ENCODE results near the gene TOP3B.

TOP3B gene, protein sequence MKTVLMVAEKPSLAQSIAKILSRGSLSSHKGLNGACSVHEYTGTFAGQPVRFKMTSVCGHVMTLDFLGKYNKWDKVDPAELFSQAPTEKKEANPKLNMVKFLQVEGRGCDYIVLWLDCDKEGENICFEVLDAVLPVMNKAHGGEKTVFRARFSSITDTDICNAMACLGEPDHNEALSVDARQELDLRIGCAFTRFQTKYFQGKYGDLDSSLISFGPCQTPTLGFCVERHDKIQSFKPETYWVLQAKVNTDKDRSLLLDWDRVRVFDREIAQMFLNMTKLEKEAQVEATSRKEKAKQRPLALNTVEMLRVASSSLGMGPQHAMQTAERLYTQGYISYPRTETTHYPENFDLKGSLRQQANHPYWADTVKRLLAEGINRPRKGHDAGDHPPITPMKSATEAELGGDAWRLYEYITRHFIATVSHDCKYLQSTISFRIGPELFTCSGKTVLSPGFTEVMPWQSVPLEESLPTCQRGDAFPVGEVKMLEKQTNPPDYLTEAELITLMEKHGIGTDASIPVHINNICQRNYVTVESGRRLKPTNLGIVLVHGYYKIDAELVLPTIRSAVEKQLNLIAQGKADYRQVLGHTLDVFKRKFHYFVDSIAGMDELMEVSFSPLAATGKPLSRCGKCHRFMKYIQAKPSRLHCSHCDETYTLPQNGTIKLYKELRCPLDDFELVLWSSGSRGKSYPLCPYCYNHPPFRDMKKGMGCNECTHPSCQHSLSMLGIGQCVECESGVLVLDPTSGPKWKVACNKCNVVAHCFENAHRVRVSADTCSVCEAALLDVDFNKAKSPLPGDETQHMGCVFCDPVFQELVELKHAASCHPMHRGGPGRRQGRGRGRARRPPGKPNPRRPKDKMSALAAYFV

DNA sequence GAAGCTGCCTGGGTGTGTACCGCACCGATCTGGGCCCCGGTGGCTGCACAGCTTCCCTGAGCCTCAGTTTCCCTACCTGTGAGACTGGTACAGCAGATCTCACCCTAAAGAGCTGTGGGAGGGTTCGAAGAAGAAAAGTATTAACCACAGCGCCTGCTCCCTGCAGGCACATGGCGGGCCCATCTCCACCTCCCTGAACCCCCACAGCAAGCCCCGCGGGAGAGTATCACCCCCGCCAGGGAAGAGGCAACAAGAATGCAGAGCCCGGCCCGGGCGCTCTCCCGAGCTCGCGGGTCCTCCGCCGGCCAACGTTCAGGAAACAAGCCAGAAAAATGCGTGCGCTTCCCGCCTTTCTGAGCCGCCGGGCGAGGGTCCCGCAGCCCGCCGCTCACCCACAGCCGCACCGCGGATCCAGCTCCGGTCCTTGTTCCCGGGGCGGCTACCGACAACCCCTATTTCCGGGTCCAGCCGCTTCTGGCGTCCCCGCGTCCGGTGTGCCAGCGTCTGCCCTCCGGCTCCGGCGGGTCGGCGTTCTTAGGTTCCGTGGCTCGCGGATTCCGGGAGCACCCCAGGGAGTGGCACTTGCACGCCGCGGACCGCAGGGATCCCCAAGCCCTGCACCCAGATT lies at the start of gene TOP3B:
TOP3B (minus strand) TSS at position 450 of the 628 bp plus-strand sequence. CDS start 7,078 bp downstream, outside the sequence.
- DNase-seq (ENCODE audit: low spot score), result peak; percentile 81

DNA sequence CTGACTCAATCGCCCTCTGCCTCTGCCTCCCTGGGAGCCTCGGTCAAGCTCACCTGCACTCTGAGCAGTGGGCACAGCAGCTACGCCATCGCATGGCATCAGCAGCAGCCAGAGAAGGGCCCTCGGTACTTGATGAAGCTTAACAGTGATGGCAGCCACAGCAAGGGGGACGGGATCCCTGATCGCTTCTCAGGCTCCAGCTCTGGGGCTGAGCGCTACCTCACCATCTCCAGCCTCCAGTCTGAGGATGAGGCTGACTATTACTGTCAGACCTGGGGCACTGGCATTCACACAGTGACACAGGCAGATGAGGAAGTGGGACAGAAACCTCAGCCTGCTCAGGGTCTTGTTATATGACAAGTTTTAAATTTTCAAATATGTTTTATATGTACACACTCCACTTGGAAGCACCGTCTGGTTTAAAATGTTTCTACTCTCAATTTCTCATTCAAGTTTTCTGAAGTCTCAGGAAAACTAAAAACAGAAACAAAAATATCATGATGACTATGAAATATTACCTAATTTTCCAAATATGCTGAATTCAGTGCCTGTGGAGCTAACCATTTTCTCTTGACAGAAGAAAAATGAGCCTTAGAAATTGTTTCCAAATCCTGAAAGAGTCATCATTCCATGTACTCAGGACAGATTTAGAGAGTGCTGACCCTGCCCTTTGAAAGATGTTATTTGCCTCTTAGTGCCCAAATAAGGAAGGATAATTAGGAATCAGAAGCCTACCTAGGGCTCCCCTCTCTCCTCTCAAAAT lies 48.8 kb upstream of the TOP3B start:
- DNase-seq (ENCODE audit: low spot score), result peak; percentile 24

DNA sequence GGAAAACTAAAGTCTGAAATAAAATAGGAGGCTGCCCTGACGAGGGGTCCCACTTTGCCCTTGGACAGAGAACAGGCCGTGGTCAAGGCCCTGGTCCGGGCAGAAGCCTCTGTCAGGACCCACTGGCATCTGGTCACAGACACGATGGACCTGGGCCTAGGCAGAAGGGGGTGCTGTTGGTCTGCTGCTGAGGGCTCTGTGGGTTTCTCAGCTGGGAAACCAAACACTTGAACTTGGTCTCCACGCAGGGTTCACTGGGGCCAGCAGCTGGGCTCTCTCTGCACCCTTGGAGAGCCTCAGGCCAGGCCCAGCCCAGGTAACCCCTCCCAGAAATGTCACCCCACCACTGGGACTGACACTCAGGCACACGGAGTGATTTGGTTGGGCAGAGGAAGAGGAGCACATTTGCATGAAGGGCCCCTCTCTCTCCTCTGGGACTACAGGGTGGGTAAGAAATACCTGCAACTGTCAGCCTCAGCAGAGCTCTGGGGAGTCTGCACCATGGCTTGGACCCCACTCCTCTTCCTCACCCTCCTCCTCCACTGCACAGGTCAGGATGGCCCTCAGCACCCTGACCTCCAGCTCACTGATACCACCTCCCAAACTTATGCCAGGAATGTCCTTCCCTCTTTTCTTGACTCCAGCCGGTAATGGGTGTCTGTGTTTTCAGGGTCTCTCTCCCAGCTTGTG lies 48.1 kb upstream of the TOP3B start:
- DNase-seq (ENCODE audit: low spot score), result peak; percentile 66

DNA sequence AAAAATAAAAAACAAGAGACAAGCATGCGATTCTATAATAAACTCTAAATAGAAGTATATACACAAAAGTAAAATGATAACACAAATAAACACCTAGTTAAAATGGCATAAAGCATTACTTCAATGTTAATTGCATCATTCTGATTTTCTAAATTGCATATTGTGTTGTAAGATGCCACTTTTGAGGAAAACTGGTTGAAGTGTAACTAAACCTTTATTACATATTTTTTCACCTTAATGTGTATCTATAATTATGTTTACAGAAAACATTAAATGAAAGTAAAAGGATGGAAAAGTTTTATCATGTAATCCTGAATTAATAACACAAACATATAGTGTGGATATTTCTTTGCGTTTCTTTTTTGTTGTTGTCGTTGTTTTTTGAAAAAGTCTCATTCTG lies 45.4 kb upstream of the TOP3B start:
- no peak for DNase-seq (ENCODE audit: low spot score)

DNA sequence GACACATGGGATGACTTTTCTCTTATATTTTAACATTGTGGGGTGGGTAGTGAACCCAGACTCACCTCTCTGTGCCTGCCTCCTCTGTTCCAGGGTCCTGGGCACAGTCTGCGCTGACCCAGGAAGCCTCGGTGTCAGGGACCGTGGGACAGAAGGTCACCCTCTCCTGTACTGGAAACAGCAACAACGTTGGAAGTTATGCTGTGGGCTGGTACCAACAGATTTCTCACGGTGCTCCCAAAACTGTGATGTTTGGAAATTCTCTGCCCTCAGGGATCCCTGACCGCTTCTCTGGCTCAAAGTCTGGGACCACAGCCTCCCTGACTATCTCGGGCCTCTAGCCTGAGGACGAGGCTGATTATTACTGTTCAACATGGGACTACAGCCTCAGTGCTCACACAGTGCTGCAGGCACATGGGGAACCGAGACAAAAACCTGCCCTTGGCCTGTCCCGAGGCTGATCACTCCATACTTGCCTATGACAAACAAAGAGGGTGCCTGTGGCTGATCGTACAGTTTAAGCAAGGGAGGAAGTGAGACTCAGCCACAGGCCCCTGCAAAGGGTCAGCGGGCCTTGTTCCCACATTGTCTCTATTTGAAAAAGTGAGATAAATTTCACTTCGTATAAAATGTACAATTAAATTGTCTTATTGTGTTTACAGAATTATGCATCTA lies 43.7 kb upstream of the TOP3B start:
- DNase-seq (ENCODE audit: low spot score), result no peak

DNA sequence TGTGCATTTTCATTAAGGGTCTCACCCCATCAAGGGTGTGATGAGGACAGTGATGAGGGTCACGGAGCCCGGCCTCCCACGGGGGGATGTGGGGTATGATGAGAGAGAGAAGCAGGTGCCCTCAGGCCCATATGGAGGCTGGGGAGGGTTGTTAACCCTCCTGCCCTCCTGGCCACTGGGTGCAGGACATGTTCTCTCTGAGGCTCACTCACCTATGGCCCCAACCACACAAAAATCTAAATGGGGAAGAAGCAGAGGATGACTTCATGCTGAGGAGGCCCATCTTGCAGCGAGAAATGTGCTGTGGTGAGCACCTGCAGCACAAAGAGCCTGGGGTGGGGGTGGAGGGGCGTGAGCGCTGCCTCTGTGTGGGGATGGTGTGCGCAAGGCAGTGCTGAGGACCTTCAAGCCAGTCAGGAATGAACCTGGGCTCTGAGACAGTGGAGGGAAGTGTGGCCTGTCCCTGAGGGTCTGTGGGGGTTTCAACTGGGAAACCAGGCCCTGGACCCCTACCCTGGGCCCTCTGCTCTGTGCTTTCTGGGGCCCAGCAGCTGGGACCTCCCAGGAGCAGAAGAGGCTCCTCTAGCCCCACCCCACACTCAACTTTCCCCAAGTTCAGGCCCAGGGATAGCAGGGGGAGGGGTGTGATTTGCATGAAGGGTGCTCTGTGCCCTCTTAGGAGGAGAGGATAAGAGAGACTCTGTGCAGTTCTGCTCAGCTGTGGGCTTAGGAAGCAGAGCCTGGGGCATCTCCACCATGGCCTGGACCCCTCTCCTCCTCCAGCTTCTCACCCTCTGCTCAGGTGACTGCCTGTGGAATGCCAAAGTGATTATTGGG lies 43.0 kb upstream of the TOP3B start:
- DNase-seq (ENCODE audit: low spot score), result no peak

DNA sequence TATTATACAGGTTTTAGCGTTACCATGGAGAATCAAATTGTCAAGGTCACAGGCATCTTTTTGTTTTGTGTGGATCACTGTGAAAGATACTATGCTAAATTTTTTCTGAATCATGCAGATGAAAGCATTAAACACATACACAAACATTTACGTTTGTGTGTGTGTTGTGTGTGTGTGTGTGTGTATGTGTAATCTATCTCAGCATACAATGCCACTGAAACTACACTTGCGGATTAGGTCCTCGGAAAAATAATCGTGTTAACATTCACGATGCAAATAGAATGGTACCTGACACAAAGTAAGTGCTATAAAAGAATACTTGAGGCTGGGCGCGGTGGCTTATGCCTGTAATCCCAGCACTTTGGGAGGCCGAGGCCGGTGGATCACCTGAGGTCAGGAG lies 41.9 kb upstream of the TOP3B start:
- no peak for DNase-seq (ENCODE audit: low spot score)

DNA sequence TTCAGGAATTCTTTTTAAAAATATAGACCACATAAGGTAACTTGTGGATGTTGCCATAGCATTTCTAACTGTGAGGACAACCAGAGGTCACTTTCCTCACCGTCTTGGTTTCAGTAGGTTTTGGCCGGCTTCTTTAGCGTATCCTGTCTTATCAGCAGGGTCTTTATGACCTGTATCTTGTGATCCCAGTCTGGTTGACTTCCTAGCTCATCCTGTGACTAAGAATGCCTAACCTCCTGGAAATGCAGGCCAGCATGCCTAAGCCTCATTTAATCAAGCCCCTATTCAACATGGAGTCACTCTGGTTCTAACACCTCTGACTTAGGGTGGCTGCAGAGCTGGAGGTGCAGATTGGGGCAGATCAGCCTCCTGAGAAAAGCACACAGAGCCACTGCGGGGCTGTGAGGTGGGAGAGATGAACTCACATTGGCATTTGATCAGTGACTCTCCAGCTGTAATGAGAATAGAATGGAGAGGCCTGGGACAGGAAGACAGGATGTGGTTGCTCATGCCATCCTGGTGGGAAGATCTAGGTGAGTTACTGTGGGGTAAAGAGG lies 41.1 kb upstream of the TOP3B start:
- no peak for DNase-seq (ENCODE audit: low spot score)

DNA sequence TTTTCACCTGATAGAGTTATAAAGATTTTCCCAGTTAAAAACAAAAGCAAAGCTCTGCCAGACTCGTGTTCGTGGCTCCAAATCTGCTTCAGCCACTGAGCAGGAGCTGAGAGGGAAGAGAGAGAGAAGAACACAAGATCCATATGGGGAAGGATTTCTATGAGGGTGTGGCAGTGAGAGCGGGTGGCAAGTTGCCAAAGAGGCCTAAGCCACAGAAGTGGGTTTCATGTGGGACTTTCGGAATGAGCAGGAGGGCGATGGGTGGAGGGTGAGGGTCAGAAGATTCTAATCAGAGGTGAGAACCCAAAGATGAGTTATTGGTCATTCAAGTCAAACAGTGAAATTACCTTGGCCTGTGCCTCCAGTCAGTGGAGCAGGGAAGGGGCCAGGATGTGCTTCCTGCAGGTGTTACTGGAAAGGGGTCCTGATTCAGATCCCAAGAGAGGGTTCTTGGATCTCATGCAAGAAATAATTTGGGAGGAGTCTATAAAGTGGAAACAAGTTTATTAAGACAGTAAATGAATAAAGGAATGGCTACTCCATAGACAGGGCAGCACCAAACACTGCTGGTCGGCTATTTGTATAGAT lies 40.5 kb upstream of the TOP3B start:
- no peak for DNase-seq (ENCODE audit: low spot score)

DNA sequence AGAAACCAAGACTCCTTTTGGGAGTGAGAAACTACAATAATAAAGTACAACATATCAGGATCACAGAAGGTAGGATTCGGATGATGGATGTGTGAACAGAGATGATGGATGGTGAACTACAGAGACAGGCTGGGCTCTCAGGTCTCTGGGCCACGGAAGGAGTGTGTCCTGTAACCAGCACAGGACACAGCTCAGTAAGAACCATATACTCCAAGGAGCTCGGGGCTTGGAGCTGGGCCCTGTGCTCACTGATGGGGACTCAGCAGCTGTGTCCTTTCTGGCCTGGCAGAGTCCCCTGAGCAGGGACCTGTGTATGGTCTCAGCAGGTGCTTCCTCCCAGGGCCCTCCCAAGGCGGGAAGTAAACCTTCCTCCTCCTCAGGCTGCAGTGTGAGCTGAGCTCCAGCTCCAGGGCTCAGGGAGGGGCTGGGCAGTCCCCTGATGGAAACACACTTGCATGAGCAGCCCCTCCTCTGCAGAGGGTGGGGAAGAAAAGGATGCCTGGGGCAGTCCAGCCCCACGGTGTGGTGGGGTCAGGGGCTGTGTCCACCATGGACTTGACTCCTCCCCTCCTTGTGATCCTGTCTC lies 39.8 kb upstream of the TOP3B start:
- DNase-seq (ENCODE audit: low spot score), result no peak

DNA sequence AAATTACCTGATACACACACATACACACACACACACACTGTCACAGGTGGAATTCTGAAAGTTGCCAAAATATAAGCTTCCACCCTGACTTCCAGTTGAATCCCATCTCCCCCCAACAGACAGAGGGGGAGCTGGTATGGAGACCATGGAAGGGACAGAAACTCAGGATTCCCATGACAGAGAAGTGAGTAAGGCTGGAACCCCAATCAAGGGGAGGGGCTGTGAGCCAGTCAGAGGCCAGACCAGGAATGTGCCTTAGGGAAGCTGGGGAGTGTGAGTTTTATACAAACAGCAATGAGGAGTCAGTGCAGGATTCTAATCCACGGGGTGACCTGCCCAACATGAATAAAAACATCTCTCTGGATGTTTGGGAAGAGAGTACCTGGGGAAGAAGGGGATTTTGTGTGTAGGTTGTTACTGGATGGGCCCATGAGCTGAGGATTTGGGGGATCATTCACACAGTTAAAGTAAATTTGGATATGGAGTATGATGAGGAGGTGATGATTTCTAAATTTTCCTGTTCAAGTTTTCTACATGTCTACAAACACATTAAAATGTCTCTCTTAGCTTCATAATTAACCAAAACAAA lies 38.7 kb upstream of the TOP3B start:
- DNase-seq (ENCODE audit: low spot score), result peak; percentile 23

DNA sequence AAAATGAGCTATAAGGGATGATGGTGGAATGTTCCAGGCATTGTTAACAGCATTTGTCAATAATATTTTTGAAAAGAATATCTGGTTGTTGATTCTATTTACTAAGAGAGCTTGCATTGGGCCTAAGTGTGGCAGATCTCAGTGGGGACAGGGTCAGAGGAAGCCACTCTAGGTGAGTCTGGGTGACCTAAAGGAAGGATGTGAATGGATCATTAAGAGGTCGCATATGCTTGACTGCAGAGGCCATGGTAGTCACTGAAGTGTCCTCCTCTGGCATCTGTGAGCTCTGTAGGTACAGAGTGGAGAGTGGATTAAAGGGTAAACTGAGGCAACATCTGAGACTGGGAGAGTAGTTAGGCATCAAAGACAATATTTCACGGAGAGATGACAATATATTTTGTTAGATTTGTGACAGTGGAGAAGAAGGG lies 37.9 kb upstream of the TOP3B start:
- no peak for DNase-seq (ENCODE audit: low spot score)

DNA sequence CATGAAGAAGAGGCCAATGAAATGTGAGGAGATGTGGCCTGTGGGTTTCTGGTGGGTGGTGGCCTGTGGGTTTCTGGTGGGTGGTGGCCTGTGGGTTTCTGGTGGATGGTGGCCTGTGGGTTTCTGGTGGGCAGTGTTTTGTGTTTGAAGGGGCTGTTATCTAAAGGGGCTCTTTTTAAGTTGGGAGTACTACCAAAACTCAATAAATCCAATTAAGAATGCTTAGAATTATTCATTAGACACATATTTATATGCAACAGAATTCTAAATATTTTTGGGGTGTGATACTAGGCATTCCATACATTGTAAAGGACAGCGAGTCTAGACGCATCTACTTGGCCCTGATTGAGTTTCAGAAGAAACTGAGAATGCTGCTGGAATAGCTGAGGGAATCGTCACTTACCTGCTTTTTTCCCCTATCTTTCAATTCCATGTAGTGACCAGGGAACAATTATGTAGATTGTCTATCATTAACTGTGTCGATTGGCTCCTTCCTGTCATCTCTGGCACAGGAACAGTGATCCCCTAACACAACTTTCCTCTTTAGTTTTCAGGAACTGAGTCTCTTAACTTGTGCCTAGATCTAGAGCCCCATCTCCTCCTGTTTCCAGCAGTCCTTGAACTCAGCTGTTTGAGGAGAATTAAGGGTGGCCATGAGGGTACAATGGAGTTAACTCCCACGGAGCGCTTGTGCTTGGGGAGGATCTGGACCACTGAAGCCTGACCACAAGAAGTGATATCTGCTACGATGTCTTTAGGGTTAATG lies 37.3 kb upstream of the TOP3B start:
- DNase-seq (ENCODE audit: low spot score), result no peak

DNA sequence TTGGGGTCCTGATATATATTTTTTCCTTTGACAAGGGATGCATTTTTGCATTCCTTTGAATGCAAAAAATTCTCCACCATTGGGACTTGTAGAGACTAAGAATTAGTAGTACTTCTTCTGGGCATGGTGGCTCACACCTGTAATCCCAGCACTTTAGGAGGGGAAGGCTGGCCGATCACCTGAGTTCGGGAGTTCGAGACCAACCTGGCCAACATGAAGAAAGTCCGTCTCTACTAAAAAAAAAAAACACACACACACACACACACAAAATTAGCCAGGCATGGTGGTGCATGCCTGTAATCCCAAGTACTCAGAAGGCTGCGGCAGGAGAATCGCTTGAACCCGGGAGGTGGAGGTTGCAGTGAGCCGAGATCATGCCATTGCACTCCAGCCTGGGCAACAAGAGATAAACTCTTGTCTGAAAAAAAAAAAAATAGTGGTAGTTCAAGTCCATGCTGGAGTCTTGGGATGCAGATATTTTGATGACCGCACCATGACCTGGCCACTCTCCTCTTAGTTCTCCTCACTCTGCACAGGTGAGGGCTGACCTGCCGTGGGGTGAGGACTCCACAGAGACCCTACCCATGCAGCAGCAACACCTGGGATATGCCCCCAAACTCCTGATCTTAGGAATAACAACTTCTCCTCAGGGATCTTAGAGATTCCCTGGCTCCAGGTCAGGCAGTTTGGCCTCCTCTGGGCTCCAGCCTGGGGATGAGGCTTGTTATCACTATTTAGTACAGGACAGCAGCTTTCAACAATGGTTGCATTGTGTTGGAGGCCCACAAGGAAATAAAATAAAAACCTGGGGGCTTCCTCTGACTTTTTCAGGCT lies 36.5 kb upstream of the TOP3B start:
- DNase-seq (ENCODE audit: low spot score), result no peak

DNA sequence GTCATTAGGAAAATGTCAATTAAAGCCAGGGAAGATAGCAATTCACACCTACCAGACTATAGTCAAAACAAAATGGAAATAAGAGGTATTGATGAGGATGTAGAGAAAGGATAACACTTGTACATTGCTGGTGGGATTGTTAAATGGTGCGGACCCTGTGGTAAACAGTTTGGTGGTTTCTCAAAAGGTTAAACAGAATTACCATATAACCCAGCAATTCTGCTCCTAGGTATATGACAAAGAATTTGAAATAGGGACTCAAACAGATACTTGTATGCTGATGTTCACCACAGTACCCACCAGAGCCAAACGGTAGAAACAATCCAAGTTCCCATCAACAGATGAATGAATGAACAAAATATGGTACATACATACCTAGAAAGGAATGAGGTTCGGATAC lies 33.0 kb upstream of the TOP3B start:
- no peak for DNase-seq (ENCODE audit: low spot score)

DNA sequence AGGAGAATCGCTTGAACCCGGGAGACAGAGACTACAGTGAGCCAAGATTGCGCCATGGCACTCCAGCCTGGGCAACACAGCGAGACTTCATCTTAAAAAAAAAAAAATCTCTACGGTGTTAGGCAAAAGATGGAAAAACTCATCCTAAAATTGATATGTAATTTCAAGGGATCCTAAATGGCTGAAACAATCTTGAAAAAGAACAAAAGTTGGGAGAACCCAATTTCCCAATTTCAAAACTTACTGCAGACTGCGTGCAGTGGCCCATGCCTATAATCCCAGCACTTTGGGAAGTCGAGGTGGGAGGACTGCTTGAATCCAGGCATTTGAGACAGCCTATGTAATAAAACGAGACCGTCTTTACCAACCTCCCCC lies 31.7 kb upstream of the TOP3B start:
- no peak for DNase-seq (ENCODE audit: low spot score)
